ENCODE data around the gene PRKAG1. TPM values are rescaled to one million over a fixed set of nuclear protein-coding genes. Genes with fewer than 3 reads are reported as not detected.

PRKAG1 gene
- total and polyA plus RNA-seq, 4 donors: 15.5 to 31.5 (median 20.9) TPM

GRCh38 chr12:48986720-48987291 lies 31.8 kb downstream of the PRKAG1 start (continued):
- TF ChIP-seq GABPA (IDR thresholded peaks at IDR 0.05 in 1 of 2, conservative IDR thresholded peaks at IDR 0.05 in 1 of 2) (no peak), CTCF (IDR thresholded peaks at IDR 0.05; ENCODE audit: low read depth, low read length, missing input control) (no peak), FOXA2 (IDR thresholded peaks at IDR 0.05) (no peak), RAD21 (IDR thresholded peaks at IDR 0.05) (no peak), MAX (IDR thresholded peaks at IDR 0.05) (no peak)

- Histone ChIP-seq H3K27me3 (ENCODE audit: control insufficient read depth in 4 of 4, insufficient read depth in 4 of 4, low read length in 3 of 4) (peaks cover 0 to 13% (median 5%) of the 10 kb centered on the region in 4 donors), H3K36me3 (ENCODE audit: control insufficient read depth in 4 of 4, insufficient read depth in 3 of 4, low read depth in 1 of 4, low read length in 3 of 4) (no peaks in the 10 kb centered on the region), H3K4me1 (ENCODE audit: control insufficient read depth in 4 of 4, insufficient read depth in 4 of 4, low read length in 3 of 4) (peaks cover 3 to 7% (median 4%) of the 10 kb centered on the region in 4 donors), H3K9me3 (ENCODE audit: control insufficient read depth in 4 of 4, low read length in 3 of 4) (no peaks in the 10 kb centered on the region), H3K9ac (ENCODE audit: low read depth in 1 of 2, low read length in 2 of 2) (no peak overlapping the region), H3K4me3 (ENCODE audit: low read depth in 1 of 3, low read length in 3 of 3) (no peak overlapping the region), H3K27ac (ENCODE audit: low read depth in 1 of 2, low read length in 2 of 2) (no peak overlapping the region)
- DNase-seq (ENCODE audit: low spot score): no peak
- 78% methylated on average over 2 of the region's 2 CpGs for WGBS
- TF ChIP-seq REST (IDR thresholded peaks at IDR 0.05) (no peak), RAD21 (IDR thresholded peaks at IDR 0.05) (no peak), FOXA1 (IDR thresholded peaks at IDR 0.05) (no peak), NR2F2 (IDR thresholded peaks at IDR 0.05) (no peak), GABPA (IDR thresholded peaks at IDR 0.05 in 1 of 2, conservative IDR thresholded peaks at IDR 0.05 in 1 of 2) (no peak), TAF1 (conservative IDR thresholded peaks at IDR 0.05) (no peak), RXRA (IDR thresholded peaks at IDR 0.05) (no peak), JUND (IDR thresholded peaks at IDR 0.05) (no peak), MAX (IDR thresholded peaks at IDR 0.05) (no peak), SP1 (IDR thresholded peaks at IDR 0.05) (no peak), EGR1 (IDR thresholded peaks at IDR 0.05; ENCODE audit: low read depth in 2 of 2) (no peak), CTCF (IDR thresholded peaks at IDR 0.05; ENCODE audit: low read depth, low read length, missing input control) (no peak), YY1 (IDR thresholded peaks at IDR 0.05) (no peak), HNF4G (IDR thresholded peaks at IDR 0.05) (no peak), HNF4A (conservative IDR thresholded peaks at IDR 0.05) (no peak)
Observed at GRCh38 chr12:48985901-48986300, 32.7 kb downstream of the PRKAG1 start.

Measured in liver (tissue), 9 donors.